Stomach (tissue), 4 donors: Measurements from ENCODE around the gene PPP1R12A.

Source experiments
- CTCF ChIP-seq, 7 experiments: fragments of 450-650 bp in 4 of 7; fragments of 200-600 bp in 3 of 7; sonication (generic) in 3 of 7; IDR thresholded peaks; one replicate each; pipeline ENCODE4 v1.5.1; 2016 to 2019; ENCODE audit warnings: antibody characterized with exemption in 7 of 7, control low read depth in 2 of 7, mild to moderate bottlenecking in 1 of 7
- POLR2A ChIP-seq, 4 donors: fragments of 450-650 bp; IDR thresholded peaks; one replicate each; pipeline ENCODE4 v1.6.1; 2016; ENCODE audit warnings: antibody characterized with exemption in 4 of 4, control low read depth in 2 of 4, mild to moderate bottlenecking in 1 of 4, moderate library complexity in 1 of 4
- POLR2AphosphoS5 ChIP-seq, 3 donors: sonication (generic); formaldehyde crosslinking; IDR thresholded peaks; one replicate each; pipeline ENCODE4 v1.6.1; 2016; ENCODE audit warnings: antibody characterized with exemption in 3 of 3

- TF ChIP-seq POLR2A (IDR thresholded peaks at IDR 0.05) (peak in 2 of 4 donors; percentile 95 to 96), CTCF (IDR thresholded peaks at IDR 0.05) (peak in 1 of 7 experiments; percentile 24), POLR2AphosphoS5 (IDR thresholded peaks at IDR 0.05) (peak; percentile 99 to 100 (median 99))
Measured at GRCh38 chr12:79935021-79935623, at the start of gene PPP1R12A.
